H9 (cell line): ENCODE measurements around the gene RNF26. TPM values are rescaled to one million over a fixed set of nuclear protein-coding genes. Genes with fewer than 3 reads are reported as not detected.

Experiments
- DNase-seq: peaks from one replicate; pipeline ENCODE4 v3.0.0-alpha.2; 2017
- H2AFZ ChIP-seq: one replicate; pipeline ENCODE4 v1.6.1; 2013; ENCODE audit warnings: mild to moderate bottlenecking, low read length, control low read depth, moderate library complexity
- H2AK5ac ChIP-seq: 2 replicates; pipeline ENCODE4 v1.6.1; 2013; ENCODE audit warnings: low read length, control low read depth, mixed read lengths; ENCODE audit not compliant: insufficient read length
- H2BK120ac ChIP-seq: one replicate; pipeline ENCODE4 v1.6.1; 2013; ENCODE audit warnings: low read depth, mild to moderate bottlenecking, low read length, control low read depth, inconsistent platforms; ENCODE audit not compliant: poor library complexity, severe bottlenecking
- H2BK12ac ChIP-seq: 2 replicates; pipeline ENCODE4 v1.6.1; 2013; ENCODE audit warnings: low read length, control low read depth, mixed read lengths, low read depth; ENCODE audit not compliant: insufficient read length
- H2BK15ac ChIP-seq: 2 replicates; pipeline ENCODE4 v1.6.1; 2013; ENCODE audit warnings: low read depth, low read length, control low read depth
- H2BK20ac ChIP-seq: one replicate; pipeline ENCODE4 v1.6.1; 2013; ENCODE audit warnings: low read depth, mild to moderate bottlenecking, low read length, control low read depth, inconsistent platforms; ENCODE audit not compliant: poor library complexity, severe bottlenecking
- H2BK5ac ChIP-seq: 2 replicates; pipeline ENCODE4 v1.6.1; 2013; ENCODE audit warnings: low read length, control low read depth, mixed read lengths; ENCODE audit not compliant: insufficient read length
- H3K14ac ChIP-seq: 2 replicates; pipeline ENCODE4 v1.6.1; 2013; ENCODE audit warnings: low read length, control low read depth; ENCODE audit not compliant: insufficient read depth
- H3K18ac ChIP-seq: 2 replicates; pipeline ENCODE4 v1.6.1; 2013; ENCODE audit warnings: low read depth, mild to moderate bottlenecking, mixed read lengths, low read length, control low read depth; ENCODE audit not compliant: insufficient read length
- H3K23ac ChIP-seq: 2 replicates; pipeline ENCODE4 v1.6.1; 2013; ENCODE audit warnings: low read length, control low read depth, mixed read lengths, low read depth; ENCODE audit not compliant: insufficient read length
- H3K23me2 ChIP-seq: 2 replicates; pipeline ENCODE4 v1.6.1; 2013; ENCODE audit warnings: low read depth, mild to moderate bottlenecking, mixed read lengths, low read length, control low read depth; ENCODE audit not compliant: insufficient read length, poor library complexity, severe bottlenecking
- H3K27ac ChIP-seq: 2 replicates; pipeline ENCODE4 v1.5.1; 2013; ENCODE audit warnings: low read length, control low read depth, mixed read lengths, low read depth; ENCODE audit not compliant: insufficient read length
- H3K27me3 ChIP-seq: 2 replicates; pipeline ENCODE4 v1.6.1; 2013; ENCODE audit warnings: low read length, control low read depth, inconsistent platforms; ENCODE audit not compliant: insufficient read depth
- H3K4ac ChIP-seq: 2 replicates; pipeline ENCODE4 v1.6.1; 2013; ENCODE audit warnings: low read depth, mild to moderate bottlenecking, control low read depth, inconsistent platforms, low read length, moderate library complexity
- H3K4me1 ChIP-seq: 2 replicates; pipeline ENCODE4 v1.6.1; 2013; ENCODE audit warnings: low read length, control low read depth, inconsistent platforms; ENCODE audit not compliant: insufficient read depth
- H3K4me2 ChIP-seq: 2 replicates; pipeline ENCODE4 v1.6.1; 2013; ENCODE audit warnings: low read length, control low read depth, mixed read lengths; ENCODE audit not compliant: insufficient read length, insufficient read depth
- H3K56ac ChIP-seq: 2 replicates; pipeline ENCODE4 v1.6.1; 2013; ENCODE audit warnings: low read depth, mild to moderate bottlenecking, mixed read lengths, low read length, control low read depth; ENCODE audit not compliant: insufficient read length
- H3K79me1 ChIP-seq: 2 replicates; pipeline ENCODE4 v1.6.1; 2013; ENCODE audit warnings: low read depth, mild to moderate bottlenecking, moderate library complexity, low read length, control low read depth, inconsistent platforms; ENCODE audit not compliant: insufficient read depth, poor library complexity, severe bottlenecking
- H3K79me2 ChIP-seq: 2 replicates; pipeline ENCODE4 v1.6.1; 2013; ENCODE audit warnings: low read length, control low read depth, inconsistent platforms; ENCODE audit not compliant: insufficient read depth
- H3K9ac ChIP-seq: 2 replicates; pipeline ENCODE4 v1.6.1; 2013; ENCODE audit warnings: low read length, control low read depth, mixed read lengths; ENCODE audit not compliant: insufficient read length; ENCODE audit errors: extremely low read depth
- H3K9me3 ChIP-seq: one replicate; pipeline ENCODE4 v1.6.1; 2013; ENCODE audit warnings: low read depth, low read length, inconsistent platforms; ENCODE audit not compliant: control insufficient read depth
- H3T11ph ChIP-seq: one replicate; pipeline ENCODE4 v1.6.1; 2013; ENCODE audit warnings: mild to moderate bottlenecking, low read length, control low read depth, inconsistent platforms
- H4K20me1 ChIP-seq: one replicate; pipeline ENCODE4 v1.6.1; 2013; ENCODE audit not compliant: control insufficient read depth, insufficient read length, insufficient read depth
- H4K5ac ChIP-seq: 2 replicates; pipeline ENCODE4 v1.6.1; 2013; ENCODE audit warnings: low read depth, mild to moderate bottlenecking, mixed read lengths, low read length, control low read depth; ENCODE audit not compliant: insufficient read length
- H4K8ac ChIP-seq: replicated peaks from 2 replicates; pipeline ENCODE4 v1.6.1; 2013; ENCODE audit warnings: low read length, control low read depth, mixed read lengths, low read depth; ENCODE audit not compliant: insufficient read length
- H4K91ac ChIP-seq: 2 replicates; pipeline ENCODE4 v1.6.1; 2013; ENCODE audit warnings: low read depth, mild to moderate bottlenecking, moderate library complexity, mixed read lengths, low read length, control low read depth; ENCODE audit not compliant: insufficient read length
- H3K27ac Mint-ChIP-seq, 3 experiments: 2 replicates in 2 of 3; 3 replicates in 1 of 3; pipeline ENCODE4 v1.8.0; 2020 to 2021; ENCODE audit warnings: mixed read lengths in 3 of 3, mild to moderate bottlenecking in 1 of 3, moderate library complexity in 1 of 3
- H3K27me3 Mint-ChIP-seq: 2 replicates; pipeline ENCODE4 v1.8.0; 2021; ENCODE audit warnings: low read depth, mild to moderate bottlenecking, moderate library complexity, mixed read lengths
- H3K36me3 Mint-ChIP-seq, 3 experiments: 2 replicates in 2 of 3; 3 replicates in 1 of 3; pipeline ENCODE4 v1.8.0; 2020 to 2021; ENCODE audit warnings: low read depth in 3 of 3, mixed read lengths in 3 of 3; ENCODE audit not compliant: insufficient read depth in 1 of 3
- H3K4me1 Mint-ChIP-seq, 2 experiments: 2 replicates each; pipeline ENCODE4 v1.8.0; 2020; ENCODE audit warnings: mixed read lengths in 2 of 2
- H3K4me3 Mint-ChIP-seq, 2 experiments: 2 replicates in 1 of 2; 3 replicates in 1 of 2; pipeline ENCODE4 v1.8.0; 2020 to 2021; ENCODE audit warnings: mild to moderate bottlenecking in 2 of 2, mixed read lengths in 2 of 2, moderate library complexity in 1 of 2
- H3K9me3 Mint-ChIP-seq, 2 experiments: 2 replicates in 1 of 2; 3 replicates in 1 of 2; pipeline ENCODE4 v1.8.0; 2020; ENCODE audit warnings: mild to moderate bottlenecking in 2 of 2, mixed read lengths in 2 of 2, moderate library complexity in 1 of 2
- CTCF ChIP-seq: fragments of 200-600 bp; sonication (generic); conservative IDR thresholded peaks from 3 replicates; pipeline ENCODE4 v1.8.0; 2021; ENCODE audit warnings: antibody characterized with exemption, mild to moderate bottlenecking
- WGBS: extraction: QIAGEN DNeasy Blood & Tissue Kit; methylation state at CpG from one replicate; pipeline ENCODE4 v1.1.7; 2013; ENCODE audit warnings: missing lambda C conversion rate, low lambda C conversion rate, mixed read lengths; ENCODE audit not compliant: insufficient read length; ENCODE audit errors: extremely low coverage; 5-methylcytosine and 5-hydroxymethylcytosine counted together
- total RNA-seq: library from RNA; stranded (reverse); gene quantifications from 2 replicates; pipeline ENCODE4 v1.2.1, GENCODE V29; 2021

The RNF26 gene
- total RNA-seq, 1 experiment from 2014 or later, result 57.6 TPM

- Histone ChIP-seq H3K27ac (no peak overlapping the region), H3K23me2 (no peaks in the 10 kb centered on the region), H4K8ac (no peak overlapping the region), H2AK5ac (no peak overlapping the region), H3K4ac (no peak overlapping the region), H3K4me1 (no peaks in the 10 kb centered on the region), H2AFZ (no peak overlapping the region), H2BK12ac (no peak overlapping the region), H3K56ac (no peak overlapping the region), H3K18ac (no peak overlapping the region), H3T11ph (no peak overlapping the region), H2BK120ac (no peak overlapping the region), H4K91ac (no peak overlapping the region), H2BK5ac (no peak overlapping the region), H2BK15ac (no peak overlapping the region), H4K5ac (no peak overlapping the region), H4K20me1 (no peaks in the 10 kb centered on the region), H3K79me1 (no peaks in the 10 kb centered on the region), H3K23ac (no peak overlapping the region), H2BK20ac (no peak overlapping the region), H3K79me2 (no peaks in the 10 kb centered on the region), H3K9ac (no peak overlapping the region), H3K4me2 (no peak overlapping the region), H3K14ac (no peak overlapping the region), H3K27me3 (no peaks in the 10 kb centered on the region), H3K9me3 (no peaks in the 10 kb centered on the region)
- TF ChIP-seq CTCF, result no peak
- Mint-ChIP-seq H3K4me3 (no peak overlapping the region), H3K9me3 (no peaks in the 10 kb centered on the region), H3K27ac (no peak overlapping the region), H3K36me3 (peaks cover 26 to 80% (median 76%) of the 10 kb centered on the region in 3 experiments; a peak in 6 of 7 replicates), H3K4me1 (no peaks in the 10 kb centered on the region), H3K27me3 (no peaks in the 10 kb centered on the region)
- no CpG with 5 or more reads among the region's 9 CpGs for WGBS
- DNase-seq, result no peak
Observed at GRCh38 chr11:119299416-119299815, 34.9 kb upstream of the RNF26 start.
